NB4 (cell line): ENCODE results near the gene SS18.

Experiments used
- DNase-seq: peaks from one replicate; pipeline ENCODE4 v3.0.0; 2010; ENCODE audit warnings: low read depth
- H3K4me3 ChIP-seq: one replicate; pipeline ENCODE4 v1.5.1; 2011; ENCODE audit warnings: mild to moderate bottlenecking, low read depth, low read length, moderate library complexity
- MAX ChIP-seq: IDR thresholded peaks from 2 replicates; pipeline ENCODE4 v1.6.1; 2011; ENCODE audit warnings: low read depth, low read length
- MYC ChIP-seq: IDR thresholded peaks from 2 replicates; pipeline ENCODE4 v1.6.1; 2011; ENCODE audit warnings: low read depth, low read length
- POLR2A ChIP-seq: IDR thresholded peaks from 2 replicates; pipeline ENCODE4 v1.6.1; 2011; ENCODE audit warnings: mild to moderate bottlenecking; ENCODE audit not compliant: insufficient read length; ENCODE audit errors: extremely low read depth
- TF ChIP-seq, protein P1 (sequence below): IDR thresholded peaks from one replicate; pipeline ENCODE4 v1.5.1; 2012; ENCODE audit warnings: low read depth, low read length

Gene SS18

DNA sequence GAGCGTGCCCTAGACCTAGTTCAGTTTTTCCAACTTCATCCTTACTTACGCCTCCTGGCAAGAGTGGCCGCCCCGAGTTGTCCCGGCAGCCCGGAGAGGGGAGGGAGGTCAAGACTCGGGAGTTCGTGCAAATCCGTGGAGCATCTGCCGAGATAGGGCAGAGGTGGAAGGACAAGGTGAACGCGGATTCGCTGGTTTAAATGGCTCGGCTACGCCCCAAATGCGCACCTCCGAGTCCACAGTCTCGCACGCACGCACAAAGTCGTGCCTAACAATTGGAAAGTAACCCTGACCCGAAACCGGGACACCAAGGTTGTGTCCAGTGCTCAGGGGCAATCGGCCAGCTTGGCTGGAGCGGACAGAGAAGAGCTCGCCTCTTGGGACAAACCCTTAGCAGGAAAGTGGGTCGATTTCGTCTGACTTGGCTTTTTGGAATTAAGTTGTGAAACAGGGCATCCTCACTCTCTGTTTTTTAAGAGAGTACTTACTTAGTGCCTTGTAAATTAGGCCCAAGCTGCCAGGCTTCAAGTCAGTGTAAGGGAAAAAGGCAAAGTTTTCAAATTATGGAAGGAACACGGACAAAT lies 726 bp upstream of the SS18 start:
- peak overlapping the region; percentile 92 for H3K4me3 ChIP-seq
- no peak for DNase-seq
- TF ChIP-seq MYC: 0 out of 2 replicates have a peak, but pooled peaks have one; percentile 21
- peak; percentile 36; the same call in 1 of the 2 replicates for TF ChIP-seq MAX
- TF ChIP-seq POLR2A: no peak

GRCh38 chr18:26089293-26090129 lies 902 bp downstream of the SS18 start:
- peak; percentile 42; the same call in 1 of the 2 replicates for TF ChIP-seq MAX
- no peak for TF ChIP-seq MYC
- peak overlapping the region; percentile 92 for H3K4me3 ChIP-seq
- peak; percentile 34 for DNase-seq

GRCh38 chr18:26088487-26088886 lies 1.9 kb downstream of the SS18 start:
- TF ChIP-seq MAX: no peak
- no peak for TF ChIP-seq MYC
- no peak for TF ChIP-seq POLR2A
- TF ChIP-seq, protein P1, sequence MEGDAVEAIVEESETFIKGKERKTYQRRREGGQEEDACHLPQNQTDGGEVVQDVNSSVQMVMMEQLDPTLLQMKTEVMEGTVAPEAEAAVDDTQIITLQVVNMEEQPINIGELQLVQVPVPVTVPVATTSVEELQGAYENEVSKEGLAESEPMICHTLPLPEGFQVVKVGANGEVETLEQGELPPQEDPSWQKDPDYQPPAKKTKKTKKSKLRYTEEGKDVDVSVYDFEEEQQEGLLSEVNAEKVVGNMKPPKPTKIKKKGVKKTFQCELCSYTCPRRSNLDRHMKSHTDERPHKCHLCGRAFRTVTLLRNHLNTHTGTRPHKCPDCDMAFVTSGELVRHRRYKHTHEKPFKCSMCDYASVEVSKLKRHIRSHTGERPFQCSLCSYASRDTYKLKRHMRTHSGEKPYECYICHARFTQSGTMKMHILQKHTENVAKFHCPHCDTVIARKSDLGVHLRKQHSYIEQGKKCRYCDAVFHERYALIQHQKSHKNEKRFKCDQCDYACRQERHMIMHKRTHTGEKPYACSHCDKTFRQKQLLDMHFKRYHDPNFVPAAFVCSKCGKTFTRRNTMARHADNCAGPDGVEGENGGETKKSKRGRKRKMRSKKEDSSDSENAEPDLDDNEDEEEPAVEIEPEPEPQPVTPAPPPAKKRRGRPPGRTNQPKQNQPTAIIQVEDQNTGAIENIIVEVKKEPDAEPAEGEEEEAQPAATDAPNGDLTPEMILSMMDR: no peak
- DNase-seq: peak; percentile 26
- peak overlapping the region; percentile 92 for H3K4me3 ChIP-seq

DNA sequence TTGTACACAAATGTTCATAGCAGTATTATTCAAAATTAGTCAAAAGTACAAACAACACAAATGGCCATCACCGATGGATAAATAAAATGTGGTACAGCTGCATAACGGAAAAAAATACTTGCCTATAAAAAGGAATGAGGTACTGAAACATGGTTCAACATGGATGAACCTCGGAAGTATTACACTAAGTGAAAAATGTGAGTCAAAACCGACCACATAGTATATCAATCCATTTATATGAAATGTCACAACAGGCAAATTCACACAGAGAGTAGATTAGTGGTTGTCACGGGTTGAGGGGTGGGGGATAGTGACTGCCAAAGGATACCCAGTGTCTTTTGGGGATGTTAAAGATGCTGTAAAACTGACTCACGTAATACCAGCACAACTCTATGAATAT lies 3.5 kb downstream of the SS18 start:
- no peak overlapping the region for H3K4me3 ChIP-seq
- no peak for DNase-seq
- TF ChIP-seq MAX (no peak), POLR2A (no peak), MYC (no peak)
- TF ChIP-seq, protein P1: no peak

DNA sequence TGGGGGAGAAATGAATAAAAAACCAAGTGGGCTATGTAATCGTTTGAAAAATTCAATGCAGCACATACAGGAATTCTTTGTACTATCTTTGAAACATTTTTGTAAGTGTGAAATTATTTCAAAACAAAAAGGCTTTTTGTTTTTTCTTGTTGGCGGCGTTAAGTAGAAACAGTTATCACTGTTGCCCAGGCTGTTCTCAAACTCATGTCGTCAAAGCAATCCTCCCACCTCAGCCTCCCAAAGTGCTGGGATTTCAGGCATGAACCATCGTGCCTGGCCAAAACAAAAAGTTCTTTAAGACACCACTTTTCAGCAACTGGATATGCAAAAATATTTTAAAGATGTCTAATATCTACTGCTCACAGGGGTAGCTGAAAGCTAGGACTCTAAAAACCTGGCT lies 5.4 kb downstream of the SS18 start:
- TF ChIP-seq POLR2A: no peak
- TF ChIP-seq, protein P1: no peak
- TF ChIP-seq MYC: no peak
- TF ChIP-seq MAX: no peak
- H3K4me3 ChIP-seq: peak overlapping the region; percentile 6
- no peak for DNase-seq

- no peak overlapping the region for H3K4me3 ChIP-seq
- TF ChIP-seq, protein P1: no peak
- TF ChIP-seq MYC: no peak
- no peak for TF ChIP-seq MAX
- TF ChIP-seq POLR2A: no peak
- no peak for DNase-seq
Observed at GRCh38 chr18:26083099-26083498, 7.3 kb downstream of the SS18 start.
